T47D (cell line): ENCODE results near the gene USF3.
"Not testable (repeated sequence)": the region's sequence is repeated elsewhere in the genome, so short reads cannot be mapped to it uniquely, and the experiment has no call there.

Source experiments
- DNase-seq, 2 experiments: peaks; one replicate each; pipeline versions ENCODE4 v3.0.0 to v3.0.0-alpha.2; 2011 to 2012; ENCODE audit warnings: low read depth in 1 of 2, low spot score in 1 of 2
- JUND ChIP-seq: IDR thresholded peaks from 2 replicates; pipeline ENCODE4 v1.6.1; 2012; ENCODE audit warnings: low read depth
- in situ Hi-C: cut with HindIII; loops from 2 replicates; pipeline ENCODE4 v1.10.0; 2016; ENCODE audit warnings: low sequenced_read_pairs, low pct_unique_long_range_greater_than_20kb

Gene USF3

GRCh38 chr3:113660458-113660857, 36.0 kb downstream of the USF3 start:
- TF ChIP-seq JUND, result no peak
- in situ Hi-C loops, result no loop called here

GRCh38 chr3:113659996-113660395, 36.4 kb downstream of the USF3 start:
- TF ChIP-seq JUND, result no peak
- DNase-seq, result no peak
- in situ Hi-C loops, result no loop called here

More at GRCh38 chr3:113660458-113660857, 36.0 kb downstream of the USF3 start:
- DNase-seq, result no peak

DNA sequence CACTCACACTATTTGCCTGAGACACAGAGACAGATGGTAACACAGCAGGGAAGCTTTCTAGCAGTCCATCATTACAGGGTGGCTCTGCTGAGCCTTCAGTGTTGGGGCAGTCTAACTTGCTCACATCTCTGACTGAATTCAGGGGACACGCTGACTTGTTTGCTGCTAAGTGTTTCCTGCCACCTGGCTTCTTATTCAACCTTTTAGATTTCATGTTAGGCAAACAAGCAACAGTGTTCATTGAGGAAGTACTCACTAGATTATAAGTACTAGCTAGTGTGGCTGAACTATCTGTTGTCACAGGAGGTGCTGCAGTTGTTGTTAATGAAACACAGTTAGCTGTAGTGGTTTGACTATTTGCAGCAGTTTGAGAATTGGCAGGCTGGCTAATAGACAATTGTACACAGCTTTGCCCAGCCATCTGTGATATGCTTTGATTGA, 37.3 kb downstream of the USF3 start:
- DNase-seq, result no peak
- in situ Hi-C loops, result no loop called here
- TF ChIP-seq JUND, result no peak

- no peak for DNase-seq
- in situ Hi-C loops, result no loop called here
- no peak for TF ChIP-seq JUND
These were observed 38.3 kb downstream of the USF3 start for GRCh38 chr3:113658107-113658506.

- DNase-seq, result no peak
- in situ Hi-C loops, result no loop called here
- TF ChIP-seq JUND, result no peak
These were observed 41.6 kb downstream of the USF3 start for GRCh38 chr3:113654851-113655250.

DNA sequence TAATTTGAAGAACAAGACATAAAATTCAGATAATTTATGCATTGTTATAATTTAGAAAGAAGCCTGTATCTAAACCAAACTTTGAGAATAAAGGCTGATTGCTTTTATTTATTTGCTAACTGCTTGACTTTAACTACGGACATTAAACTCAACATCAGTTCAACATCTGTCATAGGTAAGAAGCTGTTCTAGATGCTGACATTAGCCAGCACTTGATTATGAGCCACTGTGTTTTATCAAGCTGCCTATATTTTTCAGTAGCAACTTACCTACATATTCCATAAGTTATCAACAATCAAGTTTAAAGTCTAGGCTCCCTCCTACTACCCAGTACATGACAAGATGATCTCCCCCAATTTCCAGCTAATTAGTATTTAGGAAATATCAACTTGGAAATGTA, 42.1 kb downstream of the USF3 start:
- DNase-seq, result no peak
- TF ChIP-seq JUND, result no peak
- in situ Hi-C loops, result no loop called here

- no peak for DNase-seq
- in situ Hi-C loops, result no loop called here
- TF ChIP-seq JUND, result no peak
These were observed 47.1 kb downstream of the USF3 start for GRCh38 chr3:113649174-113649845.

GRCh38 chr3:113648524-113648923, 47.9 kb downstream of the USF3 start:
- TF ChIP-seq JUND, result no peak
- in situ Hi-C loops, result no loop called here
- no peak for DNase-seq

DNA sequence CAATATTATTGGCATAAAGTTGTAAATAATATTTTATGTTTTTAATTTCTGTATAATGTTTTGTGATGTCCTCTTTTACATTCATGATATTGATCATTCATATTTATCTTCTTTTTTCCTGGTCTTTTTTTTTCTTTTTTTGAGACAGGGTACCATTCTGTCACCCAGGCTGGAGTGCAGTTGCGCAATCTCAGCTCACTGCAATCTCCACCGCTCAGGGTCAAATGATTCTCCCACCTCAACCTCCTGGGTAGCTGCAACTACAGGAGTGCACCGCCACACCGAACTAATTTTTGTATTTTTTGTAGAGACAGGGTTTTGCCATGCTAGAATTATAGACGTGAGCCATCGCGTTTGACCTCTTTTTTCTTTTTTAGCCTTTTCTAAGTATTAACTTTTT, 52.9 kb downstream of the USF3 start:
- TF ChIP-seq JUND, result no peak
- in situ Hi-C loops, result no loop called here

DNA sequence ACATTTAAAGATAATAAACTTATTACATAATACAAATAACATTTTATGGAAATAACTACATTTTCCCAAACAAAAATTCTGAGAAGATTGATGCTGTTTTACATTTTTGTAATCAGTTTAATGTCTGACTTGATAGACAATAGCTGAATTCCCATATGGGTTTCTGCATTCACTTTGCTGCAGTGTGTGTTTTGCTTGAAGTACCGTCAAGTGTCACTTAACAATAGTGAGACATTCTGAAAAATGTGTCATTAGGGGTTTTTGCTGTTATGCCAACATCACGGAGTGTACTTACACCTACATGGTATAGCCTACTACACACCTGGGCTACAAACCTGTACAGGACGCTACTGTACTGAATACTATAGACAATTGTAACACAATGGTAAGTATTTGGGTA, 57.5 kb downstream of the USF3 start:
- in situ Hi-C loops, result no loop called here
- DNase-seq, result no peak
- TF ChIP-seq JUND, result no peak

More for the DNA sequence above, 52.9 kb downstream of the USF3 start:
- no peak for DNase-seq

GRCh38 chr3:113637756-113638155, 58.7 kb downstream of the USF3 start:
- TF ChIP-seq JUND, result no peak
- DNase-seq, result no peak
- in situ Hi-C loops, result no loop called here

- DNase-seq, in situ Hi-C loops: not testable (repeated sequence)
These were observed 60.4 kb downstream of the USF3 start for GRCh38 chr3:113636034-113636433.

GRCh38 chr3:113634782-113635474, 61.5 kb downstream of the USF3 start:
- in situ Hi-C loops, result no loop called here
- no peak for DNase-seq
- no peak for TF ChIP-seq JUND
